HepG2 (cell line): ENCODE measurements around the gene PHF13. TPM values are rescaled to one million over a fixed set of nuclear protein-coding genes. Genes with fewer than 3 reads are reported as not detected.

Experiments
- ATAC-seq: fragments of 200-7000 bp; cut with Tn5 transposase; 3 replicates; pipeline ENCODE4 v1.9.1; 2020; ENCODE audit warnings: mild to moderate bottlenecking, moderate library complexity
- BruUV-seq: library from RNA; stranded (reverse); fragments of 400-500 nt; replicated peaks from 2 replicates; lab custom pipeline; 2021; lab: Mats Ljungman, UMichigan
- CTCF ChIA-PET: fragments of 300-600 bp; formaldehyde crosslinking; extraction: SDS; loops from one replicate; lab custom pipeline; 2021; ENCODE audit warnings: low total read pairs, inconsistent platforms, low intra/inter-chr PET ratio; lab: Yijun Ruan, JAX
- POLR2A ChIA-PET: fragments of 350-600 bp; sonication (Branson Sonifier 250); formaldehyde crosslinking; loops from one replicate; lab custom pipeline; 2020; ENCODE audit warnings: antibody characterized with exemption, inconsistent platforms; lab: Yijun Ruan, JAX
- DNase-seq: peaks from one replicate; pipeline ENCODE4 v3.0.0-alpha.2; 2015; ENCODE audit warnings: low spot score
- FAIRE-seq: peaks from 3 replicates; lab custom pipeline; 2011; peaks lifted over from hg19 to GRCh38; lab: Jason Lieb, UNC
- H2AFZ ChIP-seq: one replicate; pipeline ENCODE4 v1.6.1; 2011; ENCODE audit warnings: low read length, inconsistent platforms
- H3K27ac ChIP-seq: fragments of 300-600 bp; 3 replicates; pipeline ENCODE4 v1.8.0; 2011; ENCODE audit warnings: mixed run types, mild to moderate bottlenecking, mixed read lengths, low read length, inconsistent platforms; ENCODE audit not compliant: insufficient read depth; ENCODE audit errors: extremely low read length
- H3K27me3 ChIP-seq, 2 experiments: fragments of 200-600 bp in 1 of 2; 2 replicates in 1 of 2; 3 replicates in 1 of 2; pipeline versions ENCODE4 v1.6.0 to v1.8.0; 2011; ENCODE audit warnings: low read length in 2 of 2, mild to moderate bottlenecking in 2 of 2, moderate library complexity in 2 of 2, inconsistent platforms in 1 of 2; ENCODE audit not compliant: insufficient read depth in 2 of 2, control insufficient read depth in 1 of 2
- H3K36me3 ChIP-seq, 2 experiments: fragments of 200-600 bp in 1 of 2; replicated peaks in 1 of 2; 2 replicates in 1 of 2; 3 replicates in 1 of 2; pipeline versions ENCODE4 v1.5.1 to v1.8.0; 2011; ENCODE audit warnings: low read length in 2 of 2, inconsistent platforms in 1 of 2; ENCODE audit not compliant: insufficient read depth in 2 of 2, control insufficient read depth in 1 of 2
- H3K4me1 ChIP-seq: 2 replicates; pipeline ENCODE4 v1.5.1; 2012; ENCODE audit warnings: low read length, inconsistent platforms; ENCODE audit not compliant: insufficient read depth
- H3K4me2 ChIP-seq: 2 replicates; pipeline ENCODE4 v1.6.0; 2011; ENCODE audit warnings: low read depth, low read length, inconsistent platforms
- H3K4me3 ChIP-seq, 3 experiments: fragments of 200-600 bp in 1 of 3; sonication (generic), shearing (Covaris generic) in 1 of 3; replicated peaks in 1 of 3; 2 replicates each; pipeline ENCODE4 v1.5.1; 2011 to 2016; ENCODE audit warnings: low read length in 3 of 3, inconsistent platforms in 2 of 3, low read depth in 2 of 3, mild to moderate bottlenecking in 2 of 3, control low read depth in 1 of 3, mixed read lengths in 1 of 3; ENCODE audit not compliant: insufficient read depth in 1 of 3
- H3K79me2 ChIP-seq: one replicate; pipeline ENCODE4 v1.6.1; 2011; ENCODE audit warnings: low read length, inconsistent platforms; ENCODE audit not compliant: insufficient read depth
- H3K9ac ChIP-seq: 2 replicates; pipeline ENCODE4 v1.6.0; 2011; ENCODE audit warnings: mild to moderate bottlenecking, low read depth, low read length, inconsistent platforms; ENCODE audit not compliant: insufficient read depth
- H3K9me3 ChIP-seq: 2 replicates; pipeline ENCODE4 v1.5.1; 2012; ENCODE audit warnings: mild to moderate bottlenecking, low read length
- H4K20me1 ChIP-seq: 2 replicates; pipeline ENCODE4 v1.6.0; 2011; ENCODE audit warnings: inconsistent platforms, mild to moderate bottlenecking, low read length, moderate library complexity; ENCODE audit not compliant: insufficient read depth
- AGO2 ChIP-seq: fragments of 200-400 bp; formaldehyde crosslinking; optimal IDR thresholded peaks from 2 replicates; pipeline ENCODE3; 2017; ENCODE audit warnings: mild to moderate bottlenecking, low read depth, low read length, moderate library complexity
- BCL3 ChIP-seq: sonication (generic); formaldehyde crosslinking; IDR thresholded peaks from 2 replicates; pipeline ENCODE4 v1.5.1; 2020; ENCODE audit warnings: mild to moderate bottlenecking, missing genetic modification reagents, moderate library complexity
- FLYWCH1 ChIP-seq: sonication (generic); formaldehyde crosslinking; IDR thresholded peaks from 2 replicates; pipeline ENCODE4 v1.8.1; 2023; ENCODE audit warnings: mild to moderate bottlenecking, missing genetic modification reagents
- HMGA1 ChIP-seq: sonication (generic); formaldehyde crosslinking; conservative IDR thresholded peaks from 2 replicates; pipeline ENCODE4 v1.4.0; 2020; ENCODE audit warnings: missing genetic modification reagents
- HOXA7 ChIP-seq: sonication (generic); formaldehyde crosslinking; IDR thresholded peaks from 2 replicates; pipeline ENCODE4 v1.8.1; 2022; ENCODE audit warnings: mild to moderate bottlenecking, missing genetic modification reagents, moderate library complexity
- MAFF ChIP-seq: IDR thresholded peaks from 2 replicates; pipeline ENCODE4 v1.6.1; 2011; ENCODE audit warnings: low read depth, low read length, improper control_type of control experiment
- MED8 ChIP-seq: sonication (generic); formaldehyde crosslinking; IDR thresholded peaks from 2 replicates; pipeline ENCODE4 v1.8.1; 2023; ENCODE audit warnings: mild to moderate bottlenecking, missing genetic modification reagents; ENCODE audit not compliant: insufficient replicate concordance
- NAIF1 ChIP-seq: sonication (generic); formaldehyde crosslinking; IDR thresholded peaks from 2 replicates; pipeline ENCODE4 v1.5.0; 2020; ENCODE audit warnings: mild to moderate bottlenecking, missing genetic modification reagents, borderline replicate concordance
- PCBP2 ChIP-seq: fragments of 200-400 bp; formaldehyde crosslinking; optimal IDR thresholded peaks from 2 replicates; pipeline ENCODE3; 2018; ENCODE audit warnings: low read length, low read depth; ENCODE audit not compliant: poor library complexity, severe bottlenecking
- TEF ChIP-seq: sonication (generic); formaldehyde crosslinking; IDR thresholded peaks from 2 replicates; pipeline ENCODE4 v1.5.0; 2020; ENCODE audit warnings: missing genetic modification reagents
- ZBTB26 ChIP-seq: IDR thresholded peaks from 2 replicates; pipeline ENCODE4 v1.6.1; 2016; ENCODE audit warnings: missing compliant biosample characterization, missing genetic modification reagents, borderline replicate concordance
- ZBTB43 ChIP-seq: sonication (generic); formaldehyde crosslinking; conservative IDR thresholded peaks from 2 replicates; pipeline ENCODE4 v1.4.0; 2020; ENCODE audit warnings: missing genetic modification reagents
- ZBTB7B ChIP-seq: sonication (generic); formaldehyde crosslinking; IDR thresholded peaks from 2 replicates; pipeline ENCODE4 v1.4.0; 2020; ENCODE audit warnings: missing genetic modification reagents
- ZFP90 ChIP-seq: sonication (generic); formaldehyde crosslinking; IDR thresholded peaks from 2 replicates; pipeline ENCODE4 v1.8.0; 2022; ENCODE audit warnings: missing genetic modification reagents, mild to moderate bottlenecking, inconsistent platforms, borderline replicate concordance
- ZNF33B ChIP-seq: sonication (generic); formaldehyde crosslinking; IDR thresholded peaks from 2 replicates; pipeline ENCODE4 v1.5.1; 2020; ENCODE audit warnings: mild to moderate bottlenecking, missing genetic modification reagents
- ZNF556 ChIP-seq: sonication (generic); formaldehyde crosslinking; IDR thresholded peaks from 2 replicates; pipeline ENCODE4 v1.4.0; 2020; ENCODE audit warnings: mild to moderate bottlenecking, missing genetic modification reagents, borderline replicate concordance
- ZNF678 ChIP-seq: sonication (generic); formaldehyde crosslinking; IDR thresholded peaks from 2 replicates; pipeline ENCODE4 v1.4.0; 2020; ENCODE audit warnings: mild to moderate bottlenecking, missing genetic modification reagents
- ZNF772 ChIP-seq: sonication (generic); formaldehyde crosslinking; IDR thresholded peaks from 2 replicates; pipeline ENCODE4 v1.5.0; 2020; ENCODE audit warnings: mild to moderate bottlenecking, missing genetic modification reagents
- ZNF891 ChIP-seq: sonication (generic); formaldehyde crosslinking; IDR thresholded peaks from 2 replicates; pipeline ENCODE4 v1.5.0; 2020; ENCODE audit warnings: mild to moderate bottlenecking, missing genetic modification reagents
- ZSCAN9 ChIP-seq: IDR thresholded peaks from 2 replicates; pipeline ENCODE4 v1.6.1; 2016; ENCODE audit warnings: borderline replicate concordance
- WGBS: methylation state at CpG from one replicate; pipeline ENCODE4 v1.1.6; 2017; ENCODE audit warnings: low lambda C conversion rate; 5-methylcytosine and 5-hydroxymethylcytosine counted together
- in situ Hi-C: cut with HindIII; loops from 2 replicates; pipeline ENCODE4 v1.10.0; 2017; ENCODE audit warnings: low pct_unique_long_range_greater_than_20kb; ENCODE audit not compliant: extremely low pct_ligation_motif_present
- intact Hi-C: fragments of 100-400 bp; cut with micrococcal nuclease; formaldehyde crosslinking; loops from one replicate; pipeline ENCODE4 v1.10.0; 2022; ENCODE audit not compliant: unreplicated experiment
- polyA plus RNA-seq, 8 experiments: library from polyadenylated mRNA; depleted of rRNA in 3 of 8; stranded (reverse) in 7 of 8; unstranded in 1 of 8; fragments of >200 nt; fragmentation: Illumina TruSeq in 4 of 8; extraction: Trizol in 4 of 8; gene quantifications; 2 replicates each; pipeline versions ENCODE4 v1.2.1 to v1.2.3, GENCODE V29; 2011 to 2016; ENCODE audit warnings: low read depth in 4 of 8, missing spikeins in 1 of 8, mixed read lengths in 1 of 8; ENCODE audit not compliant: insufficient read depth in 1 of 8
- total RNA-seq, 5 experiments: library from RNA; depleted of rRNA; stranded (reverse); fragments of >200 nt; fragmentation: Illumina TruSeq; extraction: Trizol; gene quantifications; 2 replicates each; pipeline ENCODE4 v1.2.3, GENCODE V29; 2016; ENCODE audit warnings: low read depth in 1 of 5

Gene PHF13
- total and polyA plus RNA-seq, 2 of the 13 experiments (the other 11 are each of a cell fraction or from before 2014, with no cell fraction given), result 4.7 to 7.4 TPM

GRCh38 chr1:6584126-6585080 is 29.1 kb upstream of the PHF13 start:
- no peak for ATAC-seq
- no peak overlapping the region for H3K9ac ChIP-seq
- ChIA-PET POLR2A (interaction anchor here (5.2 kb wide), 1 partner anchor 18 kb away, joined by 113 read pairs; the partner anchor contains the start of gene KLHL21), CTCF (no interaction called here)
- H3K27me3 ChIP-seq, result no peaks in the 10 kb centered on the region
- 89% methylated on average over 18 of the region's 21 CpGs for WGBS
- H3K9me3 ChIP-seq, result no peaks in the 10 kb centered on the region
- H3K4me2 ChIP-seq, result no peak overlapping the region
- no peak overlapping the region for H3K27ac ChIP-seq
- H2AFZ ChIP-seq, result no peak overlapping the region
- no peak for DNase-seq
- FAIRE-seq, result no peak
- peaks cover 4% of the 10 kb centered on the region; the same call in 1 of the 2 replicates for H4K20me1 ChIP-seq
- peaks cover 31% of the 10 kb centered on the region for H3K4me1 ChIP-seq
- intact Hi-C loops (loop anchor here (5.0 kb wide), 1 partner anchor 43 kb away; no protein-coding TSS in a partner anchor), in situ Hi-C loops (no loop called here)
- H3K4me3 ChIP-seq, result no peak overlapping the region
- H3K36me3 ChIP-seq, result peaks cover 7 to 18% of the 10 kb centered on the region in 2 experiments; a peak in 4 of 5 replicates
- BruUV-seq, result no TSS peak
- H3K79me2 ChIP-seq, result peaks cover 15% of the 10 kb centered on the region
- no peak for TF ChIP-seq BCL3 (CRISPR knock-in tag)
- TF ChIP-seq ZBTB26 (CRISPR knock-in tag), result no peak
- no peak for TF ChIP-seq HOXA7 (CRISPR knock-in tag)
- TF ChIP-seq PCBP2, result no peak
- TF ChIP-seq FLYWCH1 (CRISPR knock-in tag), result no peak
- no peak for TF ChIP-seq MED8
- TF ChIP-seq ZNF891 (CRISPR knock-in tag), result no peak
- no peak for TF ChIP-seq TEF
- peak; percentile 35 for TF ChIP-seq AGO2
- no peak for TF ChIP-seq ZNF678
- TF ChIP-seq ZBTB7B (CRISPR knock-in tag), result no peak
- TF ChIP-seq ZNF556, result no peak
- no peak for TF ChIP-seq ZBTB43 (CRISPR knock-in tag)
- TF ChIP-seq ZFP90, result no peak
- no peak for TF ChIP-seq ZSCAN9 (CRISPR knock-in tag)
- no peak for TF ChIP-seq ZNF772 (CRISPR knock-in tag)
- no peak for TF ChIP-seq HMGA1 (CRISPR knock-in tag)
- no peak for TF ChIP-seq NAIF1 (CRISPR knock-in tag)
- no peak for TF ChIP-seq ZNF33B (CRISPR knock-in tag)
- TF ChIP-seq MAFF, result peak; percentile 95
